Uterus (tissue), 4 donors: ENCODE results near the gene SPTLC1. TPM values are rescaled to one million over a fixed set of nuclear protein-coding genes. Genes with fewer than 3 reads are reported as not detected.

ENCODE experiments used
- DNase-seq, 2 donors: peaks; one replicate each; pipeline ENCODE4 v3.0.0-alpha.2; 2019 to 2020
- H3K27ac ChIP-seq, 2 donors: fragments of 200-600 bp; sonication (generic); 1 replicate in 1 of 2; 2 replicates in 1 of 2; pipeline ENCODE4 v1.5.1; 2016 to 2018
- H3K27me3 ChIP-seq, 2 donors: fragments of 200-600 bp; sonication (generic); one replicate each; pipeline ENCODE4 v1.5.1; 2018 to 2019; ENCODE audit warnings: control low read depth in 1 of 2
- H3K36me3 ChIP-seq, 2 donors: fragments of 200-600 bp; sonication (generic); one replicate each; pipeline ENCODE4 v1.5.1; 2019; ENCODE audit warnings: control low read depth in 1 of 2
- H3K4me1 ChIP-seq, 2 donors: fragments of 200-600 bp; sonication (generic); one replicate each; pipeline ENCODE4 v1.5.1; 2018 to 2019; ENCODE audit warnings: control low read depth in 1 of 2
- H3K4me3 ChIP-seq, 2 donors: fragments of 200-600 bp; sonication (generic); 1 replicate in 1 of 2; 2 replicates in 1 of 2; pipeline ENCODE4 v1.5.1; 2018 to 2019; ENCODE audit warnings: mild to moderate bottlenecking in 1 of 2
- H3K9me3 ChIP-seq, 2 donors: fragments of 200-600 bp; sonication (generic); one replicate each; pipeline ENCODE4 v1.5.1; 2019; ENCODE audit warnings: control low read depth in 1 of 2
- POLR2A ChIP-seq, 2 donors: fragments of 450-650 bp; IDR thresholded peaks; one replicate each; pipeline ENCODE4 v1.6.1; 2016; ENCODE audit warnings: antibody characterized with exemption in 2 of 2, mild to moderate bottlenecking in 1 of 2, moderate library complexity in 1 of 2
- intact Hi-C: fragments of 100-400 bp; cut with DNase I; formaldehyde crosslinking; loops from one replicate; pipeline ENCODE4 v1.15.1; 2023; ENCODE audit warnings: low total_unique reads
- small RNA-seq: library from RNA; depleted of rRNA; stranded (forward); fragments of <200 nt; gene quantifications from one replicate; pipeline ENCODE3, GENCODE V24; 2016
- total RNA-seq, 4 donors: library from RNA; depleted of rRNA in 3 of 4; stranded (reverse); fragments of >200 nt in 3 of 4; gene quantifications; one replicate each; pipeline versions ENCODE4 v1.1.0 to v1.2.4, GENCODE V29; 2014 to 2023
- TF ChIP-seq, protein P1 (sequence below), 4 experiments: fragments of 200-600 bp in 2 of 4; fragments of 450-650 bp in 2 of 4; sonication (generic) in 2 of 4; IDR thresholded peaks; one replicate each; pipeline ENCODE4 v1.5.1; 2016 to 2019; ENCODE audit warnings: antibody characterized with exemption in 4 of 4, mild to moderate bottlenecking in 2 of 4, moderate library complexity in 1 of 4
- donor health status: DM: yes; HTN: yes; CAD: no.

Gene SPTLC1
- total RNA-seq, 4 donors from 2014 or later, result 42.9 to 153 (median 70.8) TPM

DNA sequence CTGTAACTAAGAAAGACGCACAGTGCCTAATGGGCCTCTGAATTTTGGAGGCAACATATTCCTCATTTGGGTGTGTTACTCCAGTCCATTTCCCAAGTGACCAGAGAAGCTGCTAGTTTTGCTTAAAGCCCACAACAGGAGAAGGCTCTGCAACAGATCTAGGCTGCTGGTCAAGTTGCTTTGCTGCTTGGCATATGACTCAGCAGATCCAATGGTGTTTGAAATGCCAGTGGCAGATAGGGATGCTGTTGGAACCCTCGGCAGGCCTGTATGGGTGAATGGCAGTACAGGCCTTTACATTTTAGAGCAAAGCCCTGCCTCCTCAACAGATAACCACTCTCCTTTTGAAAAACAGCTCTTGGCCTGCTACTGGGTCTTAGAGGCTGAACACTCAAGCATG lies 129.0 kb downstream of the SPTLC1 start:
- DNase-seq, result no peak
- Histone ChIP-seq H3K4me1 (no peaks in the 10 kb centered on the region), H3K27ac (no peak overlapping the region), H3K36me3 (no peaks in the 10 kb centered on the region), H3K9me3 (no peaks in the 10 kb centered on the region), H3K4me3 (no peak overlapping the region), H3K27me3 (no peaks in the 10 kb centered on the region)
- intact Hi-C loops, result no loop called here
- TF ChIP-seq, protein P1, sequence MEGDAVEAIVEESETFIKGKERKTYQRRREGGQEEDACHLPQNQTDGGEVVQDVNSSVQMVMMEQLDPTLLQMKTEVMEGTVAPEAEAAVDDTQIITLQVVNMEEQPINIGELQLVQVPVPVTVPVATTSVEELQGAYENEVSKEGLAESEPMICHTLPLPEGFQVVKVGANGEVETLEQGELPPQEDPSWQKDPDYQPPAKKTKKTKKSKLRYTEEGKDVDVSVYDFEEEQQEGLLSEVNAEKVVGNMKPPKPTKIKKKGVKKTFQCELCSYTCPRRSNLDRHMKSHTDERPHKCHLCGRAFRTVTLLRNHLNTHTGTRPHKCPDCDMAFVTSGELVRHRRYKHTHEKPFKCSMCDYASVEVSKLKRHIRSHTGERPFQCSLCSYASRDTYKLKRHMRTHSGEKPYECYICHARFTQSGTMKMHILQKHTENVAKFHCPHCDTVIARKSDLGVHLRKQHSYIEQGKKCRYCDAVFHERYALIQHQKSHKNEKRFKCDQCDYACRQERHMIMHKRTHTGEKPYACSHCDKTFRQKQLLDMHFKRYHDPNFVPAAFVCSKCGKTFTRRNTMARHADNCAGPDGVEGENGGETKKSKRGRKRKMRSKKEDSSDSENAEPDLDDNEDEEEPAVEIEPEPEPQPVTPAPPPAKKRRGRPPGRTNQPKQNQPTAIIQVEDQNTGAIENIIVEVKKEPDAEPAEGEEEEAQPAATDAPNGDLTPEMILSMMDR (IDR thresholded peaks at IDR 0.05), result no peak
- no peak for TF ChIP-seq POLR2A (IDR thresholded peaks at IDR 0.05)

DNA sequence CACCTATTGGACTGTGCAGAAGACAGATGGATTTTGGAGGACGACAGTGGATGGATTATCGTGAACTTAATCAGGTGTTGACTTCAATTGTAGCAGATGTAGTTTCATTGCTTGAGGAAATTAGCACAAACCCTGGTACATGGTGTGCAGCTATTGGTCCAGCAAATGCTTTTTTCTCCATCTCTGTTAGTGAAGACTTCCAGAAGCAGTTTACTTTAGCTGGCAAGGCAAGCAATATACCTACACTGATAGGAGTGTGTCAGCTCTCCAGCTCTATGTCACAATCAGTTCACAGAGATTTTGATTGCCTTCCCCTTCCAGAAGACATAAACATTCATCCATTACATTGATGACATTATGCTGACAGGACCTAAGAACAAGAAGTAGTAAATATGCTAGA lies 129.5 kb downstream of the SPTLC1 start:
- intact Hi-C loops, result no loop called here
- H3K36me3 ChIP-seq, result no peaks in the 10 kb centered on the region
- no peak overlapping the region for H3K27ac ChIP-seq
- H3K9me3 ChIP-seq, result no peaks in the 10 kb centered on the region
- DNase-seq, result no peak
- TF ChIP-seq, protein P1 (IDR thresholded peaks at IDR 0.05), result no peak
- TF ChIP-seq POLR2A (IDR thresholded peaks at IDR 0.05), result no peak
- no peaks in the 10 kb centered on the region for H3K4me1 ChIP-seq
- H3K27me3 ChIP-seq, result no peaks in the 10 kb centered on the region
- H3K4me3 ChIP-seq, result no peak overlapping the region

Small RNA genes lying within 50 kb of the gene (small RNA-seq; reads per million reads assigned to genes)
- not detected for gene MTATP6P29
- not detected for gene MTND4LP7

Other genes starting within 250 kb of the SPTLC1 start
- 10 to 100 TPM; 35.6 to 67.6 (median 50.6) TPM for gene ROR2, start 165.2 kb downstream of the SPTLC1 start, total RNA-seq
- gene IARS1, start 178.3 kb upstream of the SPTLC1 start, total RNA-seq, result 100 to 1,000 TPM in 3 of 4 donors, 10 to 100 TPM in 1; 73.2 to 234 (median 161) TPM
- 10 to 100 TPM; 16.5 to 48.0 (median 33.0) TPM for gene NOL8, start 209.9 kb upstream of the SPTLC1 start, total RNA-seq
- 10 to 100 TPM in 1 of 4 donors, 1 to 10 TPM in 2, under 1 TPM in 1; 0.88 to 12.0 (median 4.3) TPM for gene CENPP, start 210.5 kb upstream of the SPTLC1 start, total RNA-seq